Activated T-cell treated with anti-CD3 and anti-CD28 coated beads, Interleukin-2, amount 50 U/mL, for 4 hours (primary cell): ENCODE data around the gene SH3PXD2B. TPM values are rescaled to one million over a fixed set of nuclear protein-coding genes. Genes with fewer than 3 reads are reported as not detected.
"Not testable (repeated sequence)": the region's sequence is repeated elsewhere in the genome, so short reads cannot be mapped to it uniquely, and the experiment has no call there.

Experiments
- ATAC-seq, 2 donors: fragments of 200-7000 bp; cut with Tn5 transposase; one replicate each; pipeline ENCODE4 v1.10.0; 2021
- DNase-seq: peaks from one replicate; pipeline ENCODE4 v3.0.0-alpha.2; 2020
- H3K27me3 Mint-ChIP-seq: one replicate; pipeline ENCODE4 v1.8.0; 2021; ENCODE audit warnings: low read depth, mixed read lengths
- H3K36me3 Mint-ChIP-seq: one replicate; pipeline ENCODE4 v1.8.0; 2022; ENCODE audit warnings: mixed read lengths; ENCODE audit not compliant: insufficient read depth
- H3K4me1 Mint-ChIP-seq: one replicate; pipeline ENCODE4 v1.8.0; 2021; ENCODE audit warnings: low read depth, mixed read lengths
- H3K4me3 Mint-ChIP-seq: one replicate; pipeline ENCODE4 v1.8.0; 2021; ENCODE audit warnings: mild to moderate bottlenecking, moderate library complexity, mixed read lengths
- H3K9me3 Mint-ChIP-seq: one replicate; pipeline ENCODE4 v1.8.0; 2021; ENCODE audit warnings: mixed read lengths
- total RNA-seq, 3 donors: library from RNA; stranded (reverse); gene quantifications; one replicate each; pipeline ENCODE4 v1.2.1, GENCODE V29; 2021

The SH3PXD2B gene
- total RNA-seq, 3 donors from 2014 or later, result 0.21 to 0.96 (median 0.92) TPM

- no peak overlapping the region for H3K4me3 Mint-ChIP-seq
- ATAC-seq (no peak), DNase-seq (no peak)
- H3K36me3 Mint-ChIP-seq, result no peaks in the 10 kb centered on the region
- H3K27me3 Mint-ChIP-seq, result no peaks in the 10 kb centered on the region
- H3K9me3 Mint-ChIP-seq, result no peaks in the 10 kb centered on the region
- no peaks in the 10 kb centered on the region for H3K4me1 Mint-ChIP-seq
These were observed 71.0 kb downstream of the SH3PXD2B start for GRCh38 chr5:172383191-172383802.

GRCh38 chr5:172380987-172381643 is 73.2 kb downstream of the SH3PXD2B start:
- ATAC-seq (no peak), DNase-seq (no peak)
- no peaks in the 10 kb centered on the region for H3K27me3 Mint-ChIP-seq
- no peaks in the 10 kb centered on the region for H3K4me1 Mint-ChIP-seq
- H3K9me3 Mint-ChIP-seq, result no peaks in the 10 kb centered on the region
- no peak overlapping the region for H3K4me3 Mint-ChIP-seq
- H3K36me3 Mint-ChIP-seq, result no peaks in the 10 kb centered on the region

- Mint-ChIP-seq H3K36me3 (no peaks in the 10 kb centered on the region), H3K4me1 (no peaks in the 10 kb centered on the region), H3K9me3 (no peaks in the 10 kb centered on the region), H3K4me3 (no peak overlapping the region), H3K27me3 (no peaks in the 10 kb centered on the region)
- no peak for DNase-seq
- no peak for ATAC-seq
These were observed 73.9 kb downstream of the SH3PXD2B start for GRCh38 chr5:172380301-172380986.

GRCh38 chr5:172379481-172379880 is 74.8 kb downstream of the SH3PXD2B start:
- Mint-ChIP-seq H3K4me3 (no peak overlapping the region), H3K9me3 (no peaks in the 10 kb centered on the region), H3K27me3 (no peaks in the 10 kb centered on the region), H3K4me1 (no peaks in the 10 kb centered on the region), H3K36me3 (no peaks in the 10 kb centered on the region)
- DNase-seq (no peak), ATAC-seq (no peak)

- Mint-ChIP-seq H3K4me3 (no peak overlapping the region), H3K9me3 (no peaks in the 10 kb centered on the region), H3K27me3 (no peaks in the 10 kb centered on the region), H3K36me3 (no peaks in the 10 kb centered on the region), H3K4me1 (no peaks in the 10 kb centered on the region)
- ATAC-seq (no peak), DNase-seq (no peak)
These were observed 76.5 kb downstream of the SH3PXD2B start for GRCh38 chr5:172377856-172378255.

- no peaks in the 10 kb centered on the region for H3K4me1 Mint-ChIP-seq
- DNase-seq, result no peak
- no peaks in the 10 kb centered on the region for H3K9me3 Mint-ChIP-seq
- H3K27me3 Mint-ChIP-seq, result no peaks in the 10 kb centered on the region
- no peak for ATAC-seq
- no peaks in the 10 kb centered on the region for H3K36me3 Mint-ChIP-seq
- H3K4me3 Mint-ChIP-seq, result no peak overlapping the region
These were observed 76.9 kb downstream of the SH3PXD2B start for GRCh38 chr5:172377438-172377837.

GRCh38 chr5:172374783-172375182 is 79.5 kb downstream of the SH3PXD2B start:
- Mint-ChIP-seq H3K27me3 (peaks cover 2% of the 10 kb centered on the region), H3K4me3 (no peak overlapping the region), H3K9me3 (peaks cover 6% of the 10 kb centered on the region), H3K4me1 (no peaks in the 10 kb centered on the region), H3K36me3 (no peaks in the 10 kb centered on the region)
- DNase-seq (no peak), ATAC-seq (no peak)

- Mint-ChIP-seq H3K4me3 (no peak overlapping the region), H3K36me3 (no peaks in the 10 kb centered on the region), H3K9me3 (peaks cover 6% of the 10 kb centered on the region), H3K4me1 (no peaks in the 10 kb centered on the region), H3K27me3 (peaks cover 2% of the 10 kb centered on the region)
- DNase-seq (no peak), ATAC-seq (no peak)
These were observed 80.6 kb downstream of the SH3PXD2B start for GRCh38 chr5:172373680-172374079.

- Mint-ChIP-seq H3K9me3 (peaks cover 6% of the 10 kb centered on the region), H3K36me3 (no peaks in the 10 kb centered on the region), H3K27me3 (peaks cover 2% of the 10 kb centered on the region), H3K4me1 (no peaks in the 10 kb centered on the region), H3K4me3 (no peak overlapping the region)
- DNase-seq (no peak), ATAC-seq (no peak)
These were observed 82.6 kb downstream of the SH3PXD2B start for GRCh38 chr5:172371684-172372083.

- Mint-ChIP-seq H3K27me3 (peaks cover 2% of the 10 kb centered on the region), H3K4me1 (no peaks in the 10 kb centered on the region), H3K36me3 (no peaks in the 10 kb centered on the region), H3K9me3 (peaks cover 6% of the 10 kb centered on the region), H3K4me3 (no peak overlapping the region)
- no peak for DNase-seq
- no peak for ATAC-seq
These were observed 83.4 kb downstream of the SH3PXD2B start for GRCh38 chr5:172370648-172371545.

- Mint-ChIP-seq H3K27me3 (peaks cover 2% of the 10 kb centered on the region), H3K4me3 (no peak overlapping the region), H3K4me1 (no peaks in the 10 kb centered on the region)
These were observed 84.1 kb downstream of the SH3PXD2B start for GRCh38 chr5:172370237-172370640.

GRCh38 chr5:172368699-172369098 is 85.6 kb downstream of the SH3PXD2B start:
- H3K27me3 Mint-ChIP-seq, H3K36me3 Mint-ChIP-seq, H3K4me3 Mint-ChIP-seq, H3K9me3 Mint-ChIP-seq, ATAC-seq, H3K4me1 Mint-ChIP-seq, DNase-seq: not testable (repeated sequence)

More at GRCh38 chr5:172370237-172370640, 84.1 kb downstream of the SH3PXD2B start:
- H3K9me3 Mint-ChIP-seq, result peaks cover 6% of the 10 kb centered on the region
- H3K36me3 Mint-ChIP-seq, result no peaks in the 10 kb centered on the region
- DNase-seq, result no peak
- ATAC-seq, result no peak

- H3K4me1 Mint-ChIP-seq, result peaks cover 7% of the 10 kb centered on the region
- ATAC-seq (no peak), DNase-seq (no peak)
- H3K36me3 Mint-ChIP-seq, result peaks cover 1% of the 10 kb centered on the region
- no peak overlapping the region for H3K4me3 Mint-ChIP-seq
- H3K9me3 Mint-ChIP-seq, result no peaks in the 10 kb centered on the region
- no peaks in the 10 kb centered on the region for H3K27me3 Mint-ChIP-seq
These were observed 88.2 kb downstream of the SH3PXD2B start for GRCh38 chr5:172365948-172366608.

GRCh38 chr5:172364773-172365172 is 89.6 kb downstream of the SH3PXD2B start:
- Mint-ChIP-seq H3K4me1 (peaks cover 7% of the 10 kb centered on the region), H3K27me3 (no peaks in the 10 kb centered on the region), H3K36me3 (peaks cover 1% of the 10 kb centered on the region), H3K9me3 (no peaks in the 10 kb centered on the region), H3K4me3 (no peak overlapping the region)
- ATAC-seq, result no peak
- DNase-seq, result no peak
